Heart left ventricle (tissue), 13 donors: ENCODE results near the gene PHKA2.

Experiments used
- POLR2A ChIP-seq, 2 donors: fragments of 450-650 bp; IDR thresholded peaks; one replicate each; pipeline ENCODE4 v1.6.1; 2017; ENCODE audit warnings: antibody characterized with exemption in 2 of 2, mild to moderate bottlenecking in 2 of 2, moderate library complexity in 2 of 2
- TF ChIP-seq, protein P1 (sequence below), 12 donors: fragments of 200-600 bp; sonication (generic) in 4 of 12; IDR thresholded peaks; one replicate each; pipeline versions ENCODE4 v1.5.0 to v1.8.0; 2018 to 2022; ENCODE audit warnings: antibody characterized with exemption in 12 of 12, mild to moderate bottlenecking in 5 of 12
- donor health status: ischemic (EF 13 %, LVEDD 7.1; RV severe dilation, severe dysfunction).
- donor health status: DM: no; HTN: yes; CAD: no.
- donor health status: DM: no; HTN: no; CAD: no.
- donor health status: ischemic (EF 25% LVEDD 6.9; RV normal size, moderate dysfunction).
- donor health status: ischemic (EF 25% LVEDD 5.7; RV mildly dilated, moderate dysfunction).
- donor health status: ischemic (EF 35%, LVEDD 5.7; RV mildly dilated, moderate dysfunction).
- donor health status: nonischemic (EF 11% LVEDD 7.7; RV severe dilation, severe dysfunction).
- donor health status: DM: yes; HTN: yes; CAD: no.
- donor health status: PGD.
- donor health status: ischemic (EF 29% LVEDD 5.4; RV normal size, mild dysfunction).
- donor health status: nonischemic (EF 23%, LVEDD 6.1; RV moderate dilation, normal function).

- no peak for TF ChIP-seq POLR2A (IDR thresholded peaks at IDR 0.05)
- TF ChIP-seq, protein P1, sequence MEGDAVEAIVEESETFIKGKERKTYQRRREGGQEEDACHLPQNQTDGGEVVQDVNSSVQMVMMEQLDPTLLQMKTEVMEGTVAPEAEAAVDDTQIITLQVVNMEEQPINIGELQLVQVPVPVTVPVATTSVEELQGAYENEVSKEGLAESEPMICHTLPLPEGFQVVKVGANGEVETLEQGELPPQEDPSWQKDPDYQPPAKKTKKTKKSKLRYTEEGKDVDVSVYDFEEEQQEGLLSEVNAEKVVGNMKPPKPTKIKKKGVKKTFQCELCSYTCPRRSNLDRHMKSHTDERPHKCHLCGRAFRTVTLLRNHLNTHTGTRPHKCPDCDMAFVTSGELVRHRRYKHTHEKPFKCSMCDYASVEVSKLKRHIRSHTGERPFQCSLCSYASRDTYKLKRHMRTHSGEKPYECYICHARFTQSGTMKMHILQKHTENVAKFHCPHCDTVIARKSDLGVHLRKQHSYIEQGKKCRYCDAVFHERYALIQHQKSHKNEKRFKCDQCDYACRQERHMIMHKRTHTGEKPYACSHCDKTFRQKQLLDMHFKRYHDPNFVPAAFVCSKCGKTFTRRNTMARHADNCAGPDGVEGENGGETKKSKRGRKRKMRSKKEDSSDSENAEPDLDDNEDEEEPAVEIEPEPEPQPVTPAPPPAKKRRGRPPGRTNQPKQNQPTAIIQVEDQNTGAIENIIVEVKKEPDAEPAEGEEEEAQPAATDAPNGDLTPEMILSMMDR (IDR thresholded peaks at IDR 0.05) = no peak
These were observed 34.0 kb downstream of the PHKA2 start for GRCh38 chrX:18949944-18950301.
